Ishikawa (cell line): ENCODE measurements around the gene CFAP57.

ENCODE experiments used
- CREB1 ChIP-seq: IDR thresholded peaks from 2 replicates; pipeline ENCODE4 v1.6.1; 2012; ENCODE audit warnings: low read depth
- EGR1 ChIP-seq: IDR thresholded peaks from 2 replicates; pipeline ENCODE4 v1.6.1; 2012
- EP300 ChIP-seq: IDR thresholded peaks from 2 replicates; pipeline ENCODE4 v1.6.1; 2012; ENCODE audit warnings: borderline replicate concordance
- FOXM1 ChIP-seq: IDR thresholded peaks from 2 replicates; pipeline ENCODE4 v1.6.1; 2012; ENCODE audit warnings: low read depth, borderline replicate concordance
- RAD21 ChIP-seq: IDR thresholded peaks from 2 replicates; pipeline ENCODE4 v1.6.1; 2012; ENCODE audit warnings: low read depth
- REST ChIP-seq: IDR thresholded peaks from 2 replicates; pipeline ENCODE4 v1.6.1; 2012; ENCODE audit warnings: low read depth, mild to moderate bottlenecking
- TCF12 ChIP-seq: IDR thresholded peaks from 2 replicates; pipeline ENCODE4 v1.6.1; 2012; ENCODE audit warnings: low read depth
- TEAD4 ChIP-seq: IDR thresholded peaks from 2 replicates; pipeline ENCODE4 v1.6.1; 2012
- YY1 ChIP-seq: IDR thresholded peaks from 2 replicates; pipeline ENCODE4 v1.6.1; 2012; ENCODE audit warnings: low read depth

GRCh38 chr1:43177691-43178090 is 5.6 kb downstream of the CFAP57 start:
- TF ChIP-seq EP300 (no peak), TCF12 (no peak), EGR1 (no peak), TEAD4 (no peak), RAD21 (no peak), FOXM1 (no peak), CREB1 (no peak), REST (no peak), YY1 (no peak)
